ENCODE data around the gene UBE4A. TPM values are rescaled to one million over a fixed set of nuclear protein-coding genes. Genes with fewer than 3 reads are reported as not detected.

Gene UBE4A
- polyA plus RNA-seq, 1 of the 3 experiments (the other 2 are of a cell fraction): 7.7 TPM

DNA sequence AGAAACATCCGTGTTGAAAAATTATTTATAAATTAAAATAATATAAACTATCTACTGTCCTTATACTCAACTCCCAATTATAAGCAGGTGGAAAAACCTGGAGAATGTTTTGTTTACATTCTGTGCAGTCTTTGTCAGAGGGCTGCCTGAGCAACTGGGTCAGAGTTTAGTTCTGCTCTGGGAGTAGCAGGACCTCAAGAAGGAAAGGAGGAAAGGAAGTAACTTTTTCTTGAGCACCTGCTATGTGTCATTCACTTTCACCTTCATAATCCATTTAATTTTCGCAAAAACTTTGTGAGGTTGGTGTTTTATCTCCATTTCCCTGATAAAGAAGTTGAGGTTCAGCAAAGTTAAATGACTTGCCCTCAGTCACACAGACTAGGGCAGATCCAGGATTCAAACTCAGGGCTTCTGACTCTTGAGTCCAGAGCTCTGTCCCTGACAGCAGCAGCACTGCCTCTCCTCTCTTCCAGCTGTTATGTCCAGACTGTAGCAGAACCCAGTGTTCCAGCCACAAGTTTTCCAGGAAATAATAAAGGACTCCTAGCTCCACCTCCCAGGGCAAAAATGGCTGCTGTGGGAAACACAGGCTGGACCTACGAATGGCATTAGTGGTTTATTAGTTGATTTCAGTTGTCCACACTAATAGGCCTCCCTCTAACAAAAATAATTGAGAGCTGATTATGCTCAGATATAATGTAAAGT is 48.5 kb upstream of the UBE4A start:
- H3K4me3 ChIP-seq (ENCODE audit: low read depth in 2 of 2, low read length in 1 of 2): no peak overlapping the region
- WGBS (ENCODE audit: low lambda C conversion rate): 20% methylated on average over 3 of the region's 3 CpGs
- no peaks in the 10 kb centered on the region for H3F3A ChIP-seq (replicated peaks; ENCODE audit: insufficient read depth)
- H4K20me1 ChIP-seq (ENCODE audit: insufficient read depth): no peaks in the 10 kb centered on the region
- no peak overlapping the region for H3K9ac ChIP-seq
- no peaks in the 10 kb centered on the region for H3K4me1 ChIP-seq (ENCODE audit: control insufficient read depth in 1 of 2, insufficient read depth in 2 of 2, low read depth in 1 of 2, low read length in 1 of 2)
- H3K9me2 ChIP-seq: no peaks in the 10 kb centered on the region
- no peak for DNase-seq
- ChIA-PET CTCF (interaction anchor here (1.0 to 1.6 kb wide), 3 partner anchors 7 to 113 kb away, joined by 3 to 4 read pairs (median 4); no protein-coding TSS in a partner anchor), POLR2A (no interaction called here)
- H3K27me3 ChIP-seq (ENCODE audit: insufficient read depth): peaks cover 28% of the 10 kb centered on the region; the same call in 1 of the 2 replicates
- no peak overlapping the region for H2AFZ ChIP-seq (ENCODE audit: low read depth)
- TF ChIP-seq CHD2 (IDR thresholded peaks at IDR 0.05; ENCODE audit: low read length, partially characterized antibody) (no peak), MAX (IDR thresholded peaks at IDR 0.05; ENCODE audit: low read depth) (no peak), RAD21 (IDR thresholded peaks at IDR 0.05; ENCODE audit: low read length) (no peak), USF1 (IDR thresholded peaks at IDR 0.05; ENCODE audit: borderline replicate concordance, low read depth) (no peak), TEAD4 (IDR thresholded peaks at IDR 0.05; ENCODE audit: borderline replicate concordance, insufficient read depth) (no peak), TAF1 (IDR thresholded peaks at IDR 0.05; ENCODE audit: borderline replicate concordance, low read depth, low read length) (no peak), YY1 (IDR thresholded peaks at IDR 0.05; ENCODE audit: low read depth) (no peak), FOSL2 (IDR thresholded peaks at IDR 0.05; ENCODE audit: borderline replicate concordance, low read depth) (no peak), POLR2AphosphoS5 (IDR thresholded peaks at IDR 0.05; ENCODE audit: low read depth, low read length) (no peak), PBX3 (IDR thresholded peaks at IDR 0.05) (no peak), FOXM1 (IDR thresholded peaks at IDR 0.05; ENCODE audit: low read depth) (no peak), RFX5 (IDR thresholded peaks at IDR 0.05; ENCODE audit: low read length) (no peak), GABPA (IDR thresholded peaks at IDR 0.05; ENCODE audit: low read depth) (no peak), RXRA (IDR thresholded peaks at IDR 0.05; ENCODE audit: borderline replicate concordance, low read depth) (no peak), NFIC (IDR thresholded peaks at IDR 0.05; ENCODE audit: borderline replicate concordance) (no peak), TCF12 (IDR thresholded peaks at IDR 0.05) (no peak)
- TF ChIP-seq, protein P1, sequence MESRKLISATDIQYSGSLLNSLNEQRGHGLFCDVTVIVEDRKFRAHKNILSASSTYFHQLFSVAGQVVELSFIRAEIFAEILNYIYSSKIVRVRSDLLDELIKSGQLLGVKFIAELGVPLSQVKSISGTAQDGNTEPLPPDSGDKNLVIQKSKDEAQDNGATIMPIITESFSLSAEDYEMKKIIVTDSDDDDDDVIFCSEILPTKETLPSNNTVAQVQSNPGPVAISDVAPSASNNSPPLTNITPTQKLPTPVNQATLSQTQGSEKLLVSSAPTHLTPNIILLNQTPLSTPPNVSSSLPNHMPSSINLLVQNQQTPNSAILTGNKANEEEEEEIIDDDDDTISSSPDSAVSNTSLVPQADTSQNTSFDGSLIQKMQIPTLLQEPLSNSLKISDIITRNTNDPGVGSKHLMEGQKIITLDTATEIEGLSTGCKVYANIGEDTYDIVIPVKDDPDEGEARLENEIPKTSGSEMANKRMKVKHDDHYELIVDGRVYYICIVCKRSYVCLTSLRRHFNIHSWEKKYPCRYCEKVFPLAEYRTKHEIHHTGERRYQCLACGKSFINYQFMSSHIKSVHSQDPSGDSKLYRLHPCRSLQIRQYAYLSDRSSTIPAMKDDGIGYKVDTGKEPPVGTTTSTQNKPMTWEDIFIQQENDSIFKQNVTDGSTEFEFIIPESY (IDR thresholded peaks at IDR 0.05; ENCODE audit: borderline replicate concordance, low read depth): no peak
- TF ChIP-seq, protein P2, sequence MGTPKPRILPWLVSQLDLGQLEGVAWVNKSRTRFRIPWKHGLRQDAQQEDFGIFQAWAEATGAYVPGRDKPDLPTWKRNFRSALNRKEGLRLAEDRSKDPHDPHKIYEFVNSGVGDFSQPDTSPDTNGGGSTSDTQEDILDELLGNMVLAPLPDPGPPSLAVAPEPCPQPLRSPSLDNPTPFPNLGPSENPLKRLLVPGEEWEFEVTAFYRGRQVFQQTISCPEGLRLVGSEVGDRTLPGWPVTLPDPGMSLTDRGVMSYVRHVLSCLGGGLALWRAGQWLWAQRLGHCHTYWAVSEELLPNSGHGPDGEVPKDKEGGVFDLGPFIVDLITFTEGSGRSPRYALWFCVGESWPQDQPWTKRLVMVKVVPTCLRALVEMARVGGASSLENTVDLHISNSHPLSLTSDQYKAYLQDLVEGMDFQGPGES (IDR thresholded peaks at IDR 0.05; ENCODE audit: low read depth, low read length): no peak
- no peaks in the 10 kb centered on the region for H3K36me3 ChIP-seq (replicated peaks in 1 of 2; ENCODE audit: control insufficient read depth in 1 of 2, insufficient read depth in 2 of 2, low read length in 1 of 2)
- H3K27ac ChIP-seq (ENCODE audit: low read depth in 2 of 2, low read length in 1 of 2): no peak overlapping the region
- no peak overlapping the region for H3K4me2 ChIP-seq
- no peaks in the 10 kb centered on the region for H3K9me3 ChIP-seq
- no peaks in the 10 kb centered on the region for H3K79me2 ChIP-seq (ENCODE audit: insufficient read depth)

Data from SK-N-SH (cell line).